Neural crest cell (in vitro differentiated cells): ENCODE results near the gene NEBL. TPM values are rescaled to one million over a fixed set of nuclear protein-coding genes. Genes with fewer than 3 reads are reported as not detected.

Experiments used
- DNase-seq: peaks from one replicate; pipeline ENCODE4 v3.0.0; 2021; ENCODE audit warnings: low read depth, mixed read lengths, low spot score
- H3K27ac Mint-ChIP-seq: one replicate; pipeline ENCODE4 v1.8.0; 2021; ENCODE audit warnings: mild to moderate bottlenecking, mixed read lengths; ENCODE audit not compliant: unreplicated experiment
- H3K27me3 Mint-ChIP-seq: 2 replicates; pipeline ENCODE4 v1.8.0; 2021; ENCODE audit warnings: low read depth, mild to moderate bottlenecking, mixed read lengths
- H3K36me3 Mint-ChIP-seq: 2 replicates; pipeline ENCODE4 v1.8.0; 2021; ENCODE audit warnings: low read depth, mild to moderate bottlenecking, mixed read lengths
- H3K4me1 Mint-ChIP-seq: 2 replicates; pipeline ENCODE4 v1.8.0; 2021; ENCODE audit warnings: mixed read lengths
- H3K4me3 Mint-ChIP-seq: one replicate; pipeline ENCODE4 v1.8.0; 2021; ENCODE audit warnings: mild to moderate bottlenecking, mixed read lengths
- H3K9me3 Mint-ChIP-seq: 2 replicates; pipeline ENCODE4 v1.8.0; 2021; ENCODE audit warnings: mixed read lengths
- total RNA-seq: library from RNA; stranded (reverse); gene quantifications from 2 replicates; pipeline ENCODE4 v1.2.1, GENCODE V29; 2021
- TF ChIP-seq, protein P1 (sequence below): fragments of 200-600 bp; sonication (generic); conservative IDR thresholded peaks from 2 replicates; pipeline ENCODE4 v1.5.0; 2021; ENCODE audit warnings: antibody characterized with exemption, mild to moderate bottlenecking

Gene NEBL
- total RNA-seq, 1 donor from 2014 or later = 8.4 TPM

DNA sequence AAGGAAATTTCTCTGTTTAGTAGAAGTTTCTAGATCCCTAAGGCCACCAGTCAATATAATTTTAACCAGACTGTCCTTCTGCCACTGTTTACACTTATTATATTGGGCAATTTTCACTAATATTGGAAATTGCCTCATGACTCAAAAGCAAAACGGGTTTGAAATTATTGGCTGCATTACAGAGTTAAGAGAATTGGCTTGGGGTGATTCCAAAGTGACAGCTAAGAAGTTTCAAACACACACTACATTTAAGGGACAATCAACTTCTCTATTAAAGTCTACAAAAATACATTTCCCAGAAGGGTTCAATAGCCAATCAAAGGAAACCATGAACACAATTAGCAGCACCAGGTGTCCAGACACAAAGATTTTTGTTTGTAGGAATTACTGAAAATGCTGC is 111.9 kb downstream of the NEBL start:
- Mint-ChIP-seq H3K27ac (no peak overlapping the region), H3K9me3 (no peaks in the 10 kb centered on the region), H3K4me3 (no peak overlapping the region), H3K27me3 (no peaks in the 10 kb centered on the region), H3K4me1 (no peaks in the 10 kb centered on the region), H3K36me3 (no peaks in the 10 kb centered on the region)
- TF ChIP-seq, protein P1, sequence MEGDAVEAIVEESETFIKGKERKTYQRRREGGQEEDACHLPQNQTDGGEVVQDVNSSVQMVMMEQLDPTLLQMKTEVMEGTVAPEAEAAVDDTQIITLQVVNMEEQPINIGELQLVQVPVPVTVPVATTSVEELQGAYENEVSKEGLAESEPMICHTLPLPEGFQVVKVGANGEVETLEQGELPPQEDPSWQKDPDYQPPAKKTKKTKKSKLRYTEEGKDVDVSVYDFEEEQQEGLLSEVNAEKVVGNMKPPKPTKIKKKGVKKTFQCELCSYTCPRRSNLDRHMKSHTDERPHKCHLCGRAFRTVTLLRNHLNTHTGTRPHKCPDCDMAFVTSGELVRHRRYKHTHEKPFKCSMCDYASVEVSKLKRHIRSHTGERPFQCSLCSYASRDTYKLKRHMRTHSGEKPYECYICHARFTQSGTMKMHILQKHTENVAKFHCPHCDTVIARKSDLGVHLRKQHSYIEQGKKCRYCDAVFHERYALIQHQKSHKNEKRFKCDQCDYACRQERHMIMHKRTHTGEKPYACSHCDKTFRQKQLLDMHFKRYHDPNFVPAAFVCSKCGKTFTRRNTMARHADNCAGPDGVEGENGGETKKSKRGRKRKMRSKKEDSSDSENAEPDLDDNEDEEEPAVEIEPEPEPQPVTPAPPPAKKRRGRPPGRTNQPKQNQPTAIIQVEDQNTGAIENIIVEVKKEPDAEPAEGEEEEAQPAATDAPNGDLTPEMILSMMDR = no peak
- no peak for DNase-seq

DNA sequence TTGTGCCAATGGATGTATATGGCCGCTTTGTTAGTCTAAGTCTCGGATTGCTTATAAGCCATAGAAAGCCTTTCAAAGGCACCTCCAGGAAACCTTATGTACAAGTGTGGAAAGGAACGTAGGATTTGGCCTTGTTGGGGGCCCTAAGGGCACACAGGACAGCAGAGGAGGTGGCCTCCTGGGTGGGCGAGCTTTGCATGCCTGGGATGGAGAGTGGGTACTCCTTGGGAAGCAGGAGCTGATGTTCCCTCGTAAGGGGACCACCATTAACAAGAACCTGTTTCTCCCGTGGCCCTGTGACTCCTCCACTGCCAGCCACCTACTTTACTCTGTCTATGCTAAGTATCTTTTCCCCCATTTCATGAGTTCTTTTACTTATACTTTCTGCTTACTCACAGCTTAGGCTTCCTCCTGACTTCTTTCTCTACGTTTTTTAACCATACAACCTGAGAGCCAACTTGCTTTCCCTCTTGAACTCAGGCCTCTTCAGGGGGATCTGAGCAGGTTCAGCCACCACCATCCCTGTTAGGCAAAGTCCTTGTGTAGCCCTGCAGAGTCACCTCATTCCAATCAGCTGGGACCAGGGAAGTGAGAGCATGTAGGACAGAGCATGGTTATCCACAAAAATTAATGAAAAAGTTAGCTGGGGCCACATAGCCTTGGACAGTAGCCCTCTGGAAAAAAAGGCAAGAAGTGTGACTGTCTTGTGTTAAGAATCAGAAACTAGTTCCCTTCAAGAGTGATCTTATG is 118.9 kb downstream of the NEBL start:
- Mint-ChIP-seq H3K9me3 (no peaks in the 10 kb centered on the region), H3K27me3 (no peaks in the 10 kb centered on the region), H3K36me3 (no peaks in the 10 kb centered on the region), H3K27ac (no peak overlapping the region), H3K4me3 (no peak overlapping the region), H3K4me1 (no peaks in the 10 kb centered on the region)
- no peak for DNase-seq
- TF ChIP-seq, protein P1 = no peak

DNA sequence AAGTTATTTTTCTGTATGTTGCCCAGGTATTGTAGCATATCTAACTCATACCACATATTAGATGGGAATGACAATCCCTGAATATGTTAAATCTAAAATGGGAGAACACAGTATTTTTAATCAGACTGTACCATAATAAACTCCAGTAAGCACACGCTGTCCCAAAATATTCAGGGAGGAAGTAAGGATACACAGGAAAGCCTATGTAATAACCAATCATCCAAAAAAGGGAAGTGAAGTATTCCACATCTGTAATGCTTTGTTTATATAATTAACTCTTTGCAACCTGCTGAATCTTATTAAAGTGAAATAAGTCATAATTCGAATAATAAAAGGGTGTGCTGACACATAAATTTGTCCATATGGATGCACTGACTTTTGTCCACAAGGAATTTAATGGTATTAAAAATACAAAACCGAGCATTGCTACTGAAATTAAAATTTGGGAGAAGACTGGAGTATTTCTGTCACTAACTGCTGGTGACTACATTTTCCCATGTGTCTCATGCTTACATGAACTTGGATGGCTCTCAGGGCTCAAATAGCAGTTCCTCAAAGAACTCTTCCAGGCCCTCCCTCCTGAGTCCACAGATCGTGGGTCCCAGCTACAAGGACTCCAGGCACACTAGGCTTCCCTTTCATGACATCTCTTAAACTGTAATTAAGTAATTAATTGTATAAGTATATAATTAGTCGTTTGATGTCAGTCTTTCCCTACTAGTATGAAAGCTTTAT is 120.6 kb downstream of the NEBL start:
- no peaks in the 10 kb centered on the region for H3K27me3 Mint-ChIP-seq
- DNase-seq = no peak
- H3K4me3 Mint-ChIP-seq = no peak overlapping the region
- H3K36me3 Mint-ChIP-seq = no peaks in the 10 kb centered on the region
- H3K27ac Mint-ChIP-seq = no peak overlapping the region
- TF ChIP-seq, protein P1 = no peak
- H3K9me3 Mint-ChIP-seq = no peaks in the 10 kb centered on the region
- no peaks in the 10 kb centered on the region for H3K4me1 Mint-ChIP-seq

DNA sequence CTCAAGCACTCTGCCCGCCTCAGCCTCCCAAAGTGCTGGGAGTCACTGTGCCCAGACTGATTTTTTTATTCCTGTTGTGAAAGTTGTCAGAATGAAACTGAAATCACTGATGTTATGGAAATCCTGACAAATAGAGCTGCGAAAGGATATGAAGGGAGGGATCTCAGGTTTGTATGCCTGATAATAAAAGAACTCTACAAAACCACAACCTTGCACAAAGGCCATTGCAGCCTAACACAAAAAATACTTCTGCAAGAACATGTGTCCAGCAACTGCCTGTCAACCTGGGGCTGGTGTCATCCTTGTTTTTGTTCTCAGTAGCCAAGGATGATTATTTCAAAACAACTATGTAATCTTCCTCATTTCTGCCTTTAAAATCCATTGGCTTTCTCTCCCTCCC is 126.1 kb downstream of the NEBL start:
- TF ChIP-seq, protein P1 = no peak
- H3K27me3 Mint-ChIP-seq = no peaks in the 10 kb centered on the region
- no peak for DNase-seq
- H3K36me3 Mint-ChIP-seq = no peaks in the 10 kb centered on the region
- no peak overlapping the region for H3K27ac Mint-ChIP-seq
- no peaks in the 10 kb centered on the region for H3K4me1 Mint-ChIP-seq
- no peak overlapping the region for H3K4me3 Mint-ChIP-seq
- no peaks in the 10 kb centered on the region for H3K9me3 Mint-ChIP-seq

DNA sequence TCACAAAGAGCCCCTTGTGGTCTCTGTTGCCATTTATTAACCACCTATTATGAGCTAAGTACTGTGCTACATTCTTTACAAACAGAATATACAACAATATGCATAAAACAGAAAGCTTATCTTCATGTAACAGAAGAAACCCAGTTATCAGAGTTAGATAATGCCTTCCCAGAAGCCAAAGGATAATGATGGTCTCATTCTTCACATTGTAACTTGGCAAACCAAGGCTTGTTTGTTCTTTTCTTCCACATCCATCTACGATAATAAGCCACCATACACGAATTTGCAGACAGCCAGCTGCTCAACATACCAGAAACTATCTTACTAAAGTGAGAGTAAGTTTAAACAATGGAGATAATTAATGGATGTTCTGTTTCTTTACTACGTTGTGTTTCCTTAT is 127.6 kb downstream of the NEBL start:
- Mint-ChIP-seq H3K27me3 (no peaks in the 10 kb centered on the region), H3K4me1 (no peaks in the 10 kb centered on the region), H3K36me3 (no peaks in the 10 kb centered on the region), H3K27ac (no peak overlapping the region), H3K9me3 (no peaks in the 10 kb centered on the region), H3K4me3 (no peak overlapping the region)
- TF ChIP-seq, protein P1 = no peak
- no peak for DNase-seq
